Activated CD4-positive, alpha-beta T cell treated with anti-CD3 and anti-CD28 coated beads, Interleukin-2, amount 50 U/mL, for 4 hours (primary cell): ENCODE data around the gene EP400.

Source experiments
- DNase-seq, 2 experiments: peaks; one replicate each; pipeline ENCODE4 v3.0.0-alpha.2; 2020

EP400 gene

GRCh38 chr12:131913666-131914065 lies 36.1 kb upstream of the EP400 start:
- no peak for DNase-seq

GRCh38 chr12:131914179-131914702 lies 35.5 kb upstream of the EP400 start:
- no peak for DNase-seq

- DNase-seq = no peak
These were observed 34.6 kb upstream of the EP400 start for GRCh38 chr12:131915000-131915689.

- DNase-seq = no peak
These were observed 33.9 kb upstream of the EP400 start for GRCh38 chr12:131915823-131916222.

GRCh38 chr12:131916306-131917138 lies 33.2 kb upstream of the EP400 start:
- no peak for DNase-seq

GRCh38 chr12:131917139-131917710 lies 32.5 kb upstream of the EP400 start:
- DNase-seq = peak; percentile 14 to 40

- no peak for DNase-seq
These were observed 31.9 kb upstream of the EP400 start for GRCh38 chr12:131917711-131918306.

- no peak for DNase-seq
These were observed 31.3 kb upstream of the EP400 start for GRCh38 chr12:131918311-131919050.

- no peak for DNase-seq
These were observed 30.7 kb upstream of the EP400 start for GRCh38 chr12:131919051-131919347.

- no peak for DNase-seq
These were observed 30.2 kb upstream of the EP400 start for GRCh38 chr12:131919366-131920156.

GRCh38 chr12:131920157-131920508 lies 29.6 kb upstream of the EP400 start:
- DNase-seq = no peak

- DNase-seq = no peak
These were observed 28.6 kb upstream of the EP400 start for GRCh38 chr12:131920902-131921840.

- no peak for DNase-seq
These were observed 27.6 kb upstream of the EP400 start for GRCh38 chr12:131921866-131922769.

- no peak for DNase-seq
These were observed 27.0 kb upstream of the EP400 start for GRCh38 chr12:131922772-131923171.

- DNase-seq = no peak
These were observed 26.5 kb upstream of the EP400 start for GRCh38 chr12:131923260-131923659.

GRCh38 chr12:131927110-131928079 lies 22.3 kb upstream of the EP400 start:
- DNase-seq = no peak

- DNase-seq = no peak
These were observed 21.5 kb upstream of the EP400 start for GRCh38 chr12:131928080-131928710.
